H9 (cell line): ENCODE measurements around the gene APBB2. TPM values are rescaled to one million over a fixed set of nuclear protein-coding genes. Genes with fewer than 3 reads are reported as not detected.

ENCODE experiments used
- DNase-seq: peaks from one replicate; pipeline ENCODE4 v3.0.0-alpha.2; 2017
- H2AFZ ChIP-seq: one replicate; pipeline ENCODE4 v1.6.1; 2013; ENCODE audit warnings: mild to moderate bottlenecking, low read length, control low read depth, moderate library complexity
- H2AK5ac ChIP-seq: 2 replicates; pipeline ENCODE4 v1.6.1; 2013; ENCODE audit warnings: low read length, control low read depth, mixed read lengths; ENCODE audit not compliant: insufficient read length
- H2BK120ac ChIP-seq: one replicate; pipeline ENCODE4 v1.6.1; 2013; ENCODE audit warnings: low read depth, mild to moderate bottlenecking, low read length, control low read depth, inconsistent platforms; ENCODE audit not compliant: poor library complexity, severe bottlenecking
- H2BK12ac ChIP-seq: 2 replicates; pipeline ENCODE4 v1.6.1; 2013; ENCODE audit warnings: low read length, control low read depth, mixed read lengths, low read depth; ENCODE audit not compliant: insufficient read length
- H2BK15ac ChIP-seq: 2 replicates; pipeline ENCODE4 v1.6.1; 2013; ENCODE audit warnings: low read depth, low read length, control low read depth
- H2BK20ac ChIP-seq: one replicate; pipeline ENCODE4 v1.6.1; 2013; ENCODE audit warnings: low read depth, mild to moderate bottlenecking, low read length, control low read depth, inconsistent platforms; ENCODE audit not compliant: poor library complexity, severe bottlenecking
- H2BK5ac ChIP-seq: 2 replicates; pipeline ENCODE4 v1.6.1; 2013; ENCODE audit warnings: low read length, control low read depth, mixed read lengths; ENCODE audit not compliant: insufficient read length
- H3K14ac ChIP-seq: 2 replicates; pipeline ENCODE4 v1.6.1; 2013; ENCODE audit warnings: low read length, control low read depth; ENCODE audit not compliant: insufficient read depth
- H3K18ac ChIP-seq: 2 replicates; pipeline ENCODE4 v1.6.1; 2013; ENCODE audit warnings: low read depth, mild to moderate bottlenecking, mixed read lengths, low read length, control low read depth; ENCODE audit not compliant: insufficient read length
- H3K23ac ChIP-seq: 2 replicates; pipeline ENCODE4 v1.6.1; 2013; ENCODE audit warnings: low read length, control low read depth, mixed read lengths, low read depth; ENCODE audit not compliant: insufficient read length
- H3K23me2 ChIP-seq: 2 replicates; pipeline ENCODE4 v1.6.1; 2013; ENCODE audit warnings: low read depth, mild to moderate bottlenecking, mixed read lengths, low read length, control low read depth; ENCODE audit not compliant: insufficient read length, poor library complexity, severe bottlenecking
- H3K27ac ChIP-seq: 2 replicates; pipeline ENCODE4 v1.5.1; 2013; ENCODE audit warnings: low read length, control low read depth, mixed read lengths, low read depth; ENCODE audit not compliant: insufficient read length
- H3K27me3 ChIP-seq: 2 replicates; pipeline ENCODE4 v1.6.1; 2013; ENCODE audit warnings: low read length, control low read depth, inconsistent platforms; ENCODE audit not compliant: insufficient read depth
- H3K4ac ChIP-seq: 2 replicates; pipeline ENCODE4 v1.6.1; 2013; ENCODE audit warnings: low read depth, mild to moderate bottlenecking, control low read depth, inconsistent platforms, low read length, moderate library complexity
- H3K4me1 ChIP-seq: 2 replicates; pipeline ENCODE4 v1.6.1; 2013; ENCODE audit warnings: low read length, control low read depth, inconsistent platforms; ENCODE audit not compliant: insufficient read depth
- H3K4me2 ChIP-seq: 2 replicates; pipeline ENCODE4 v1.6.1; 2013; ENCODE audit warnings: low read length, control low read depth, mixed read lengths; ENCODE audit not compliant: insufficient read length, insufficient read depth
- H3K56ac ChIP-seq: 2 replicates; pipeline ENCODE4 v1.6.1; 2013; ENCODE audit warnings: low read depth, mild to moderate bottlenecking, mixed read lengths, low read length, control low read depth; ENCODE audit not compliant: insufficient read length
- H3K79me1 ChIP-seq: 2 replicates; pipeline ENCODE4 v1.6.1; 2013; ENCODE audit warnings: low read depth, mild to moderate bottlenecking, moderate library complexity, low read length, control low read depth, inconsistent platforms; ENCODE audit not compliant: insufficient read depth, poor library complexity, severe bottlenecking
- H3K79me2 ChIP-seq: 2 replicates; pipeline ENCODE4 v1.6.1; 2013; ENCODE audit warnings: low read length, control low read depth, inconsistent platforms; ENCODE audit not compliant: insufficient read depth
- H3K9ac ChIP-seq: 2 replicates; pipeline ENCODE4 v1.6.1; 2013; ENCODE audit warnings: low read length, control low read depth, mixed read lengths; ENCODE audit not compliant: insufficient read length; ENCODE audit errors: extremely low read depth
- H3K9me3 ChIP-seq: one replicate; pipeline ENCODE4 v1.6.1; 2013; ENCODE audit warnings: low read depth, low read length, inconsistent platforms; ENCODE audit not compliant: control insufficient read depth
- H3T11ph ChIP-seq: one replicate; pipeline ENCODE4 v1.6.1; 2013; ENCODE audit warnings: mild to moderate bottlenecking, low read length, control low read depth, inconsistent platforms
- H4K20me1 ChIP-seq: one replicate; pipeline ENCODE4 v1.6.1; 2013; ENCODE audit not compliant: control insufficient read depth, insufficient read length, insufficient read depth
- H4K5ac ChIP-seq: 2 replicates; pipeline ENCODE4 v1.6.1; 2013; ENCODE audit warnings: low read depth, mild to moderate bottlenecking, mixed read lengths, low read length, control low read depth; ENCODE audit not compliant: insufficient read length
- H4K8ac ChIP-seq: replicated peaks from 2 replicates; pipeline ENCODE4 v1.6.1; 2013; ENCODE audit warnings: low read length, control low read depth, mixed read lengths, low read depth; ENCODE audit not compliant: insufficient read length
- H4K91ac ChIP-seq: 2 replicates; pipeline ENCODE4 v1.6.1; 2013; ENCODE audit warnings: low read depth, mild to moderate bottlenecking, moderate library complexity, mixed read lengths, low read length, control low read depth; ENCODE audit not compliant: insufficient read length
- H3K27ac Mint-ChIP-seq, 3 experiments: 2 replicates in 2 of 3; 3 replicates in 1 of 3; pipeline ENCODE4 v1.8.0; 2020 to 2021; ENCODE audit warnings: mixed read lengths in 3 of 3, mild to moderate bottlenecking in 1 of 3, moderate library complexity in 1 of 3
- H3K27me3 Mint-ChIP-seq: 2 replicates; pipeline ENCODE4 v1.8.0; 2021; ENCODE audit warnings: low read depth, mild to moderate bottlenecking, moderate library complexity, mixed read lengths
- H3K36me3 Mint-ChIP-seq, 3 experiments: 2 replicates in 2 of 3; 3 replicates in 1 of 3; pipeline ENCODE4 v1.8.0; 2020 to 2021; ENCODE audit warnings: low read depth in 3 of 3, mixed read lengths in 3 of 3; ENCODE audit not compliant: insufficient read depth in 1 of 3
- H3K4me1 Mint-ChIP-seq, 2 experiments: 2 replicates each; pipeline ENCODE4 v1.8.0; 2020; ENCODE audit warnings: mixed read lengths in 2 of 2
- H3K4me3 Mint-ChIP-seq, 2 experiments: 2 replicates in 1 of 2; 3 replicates in 1 of 2; pipeline ENCODE4 v1.8.0; 2020 to 2021; ENCODE audit warnings: mild to moderate bottlenecking in 2 of 2, mixed read lengths in 2 of 2, moderate library complexity in 1 of 2
- H3K9me3 Mint-ChIP-seq, 2 experiments: 2 replicates in 1 of 2; 3 replicates in 1 of 2; pipeline ENCODE4 v1.8.0; 2020; ENCODE audit warnings: mild to moderate bottlenecking in 2 of 2, mixed read lengths in 2 of 2, moderate library complexity in 1 of 2
- WGBS: extraction: QIAGEN DNeasy Blood & Tissue Kit; methylation state at CpG from one replicate; pipeline ENCODE4 v1.1.7; 2013; ENCODE audit warnings: missing lambda C conversion rate, low lambda C conversion rate, mixed read lengths; ENCODE audit not compliant: insufficient read length; ENCODE audit errors: extremely low coverage; 5-methylcytosine and 5-hydroxymethylcytosine counted together
- total RNA-seq: library from RNA; stranded (reverse); gene quantifications from 2 replicates; pipeline ENCODE4 v1.2.1, GENCODE V29; 2021
- TF ChIP-seq, protein P1 (sequence below): fragments of 200-600 bp; sonication (generic); conservative IDR thresholded peaks from 3 replicates; pipeline ENCODE4 v1.8.0; 2021; ENCODE audit warnings: antibody characterized with exemption, mild to moderate bottlenecking

Gene APBB2
- total RNA-seq, 1 experiment from 2014 or later: 39.6 TPM

DNA sequence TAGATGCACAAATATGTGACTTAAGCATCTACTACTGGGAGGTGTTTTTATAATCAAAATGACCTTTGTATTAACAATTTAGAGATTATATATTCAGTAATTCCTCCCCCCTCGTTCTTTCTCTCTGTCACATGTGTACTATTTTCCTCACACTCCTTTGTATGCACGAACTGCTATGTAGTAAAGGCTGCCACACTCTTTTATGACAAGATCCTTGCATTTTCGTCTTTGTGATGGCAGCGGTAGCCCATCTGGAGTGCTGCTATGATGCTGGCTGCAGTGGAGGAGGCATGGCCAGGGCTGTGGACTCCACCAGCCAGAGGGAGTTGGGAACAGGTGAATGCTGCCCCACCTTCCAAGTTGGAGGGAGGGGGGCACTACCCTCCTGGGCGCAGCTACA, 248.3 kb downstream of the APBB2 start:
- Mint-ChIP-seq H3K27ac (no peak overlapping the region), H3K4me3 (no peak overlapping the region), H3K9me3 (peaks cover 0 to 6% of the 10 kb centered on the region in 2 experiments; a peak in 4 of 5 replicates), H3K27me3 (no peaks in the 10 kb centered on the region), H3K36me3 (peaks cover 4 to 8% (median 5%) of the 10 kb centered on the region in 3 experiments), H3K4me1 (peaks cover 23 to 25% of the 10 kb centered on the region in 2 experiments)
- Histone ChIP-seq H3K56ac (no peak overlapping the region), H3K79me2 (no peaks in the 10 kb centered on the region), H2BK12ac (no peak overlapping the region), H3K9me3 (no peaks in the 10 kb centered on the region), H2BK5ac (no peak overlapping the region), H3K23me2 (no peaks in the 10 kb centered on the region), H2AK5ac (no peak overlapping the region), H2BK20ac (no peak overlapping the region), H3K27ac (no peak overlapping the region), H3K27me3 (no peaks in the 10 kb centered on the region), H3K4me1 (no peaks in the 10 kb centered on the region; the same call in 1 of the 2 replicates), H2BK120ac (no peak overlapping the region), H3K23ac (no peak overlapping the region), H2BK15ac (no peak overlapping the region), H4K91ac (peak overlapping the region; percentile 10), H3T11ph (no peak overlapping the region), H4K20me1 (no peaks in the 10 kb centered on the region), H3K14ac (no peak overlapping the region), H4K8ac (no peak overlapping the region), H3K4me2 (no peak overlapping the region), H3K18ac (no peak overlapping the region), H3K9ac (no peak overlapping the region), H4K5ac (no peak overlapping the region), H2AFZ (no peak overlapping the region), H3K4ac (no peak overlapping the region), H3K79me1 (no peaks in the 10 kb centered on the region)
- WGBS: no CpG with 5 or more reads among the region's 5 CpGs
- TF ChIP-seq, protein P1, sequence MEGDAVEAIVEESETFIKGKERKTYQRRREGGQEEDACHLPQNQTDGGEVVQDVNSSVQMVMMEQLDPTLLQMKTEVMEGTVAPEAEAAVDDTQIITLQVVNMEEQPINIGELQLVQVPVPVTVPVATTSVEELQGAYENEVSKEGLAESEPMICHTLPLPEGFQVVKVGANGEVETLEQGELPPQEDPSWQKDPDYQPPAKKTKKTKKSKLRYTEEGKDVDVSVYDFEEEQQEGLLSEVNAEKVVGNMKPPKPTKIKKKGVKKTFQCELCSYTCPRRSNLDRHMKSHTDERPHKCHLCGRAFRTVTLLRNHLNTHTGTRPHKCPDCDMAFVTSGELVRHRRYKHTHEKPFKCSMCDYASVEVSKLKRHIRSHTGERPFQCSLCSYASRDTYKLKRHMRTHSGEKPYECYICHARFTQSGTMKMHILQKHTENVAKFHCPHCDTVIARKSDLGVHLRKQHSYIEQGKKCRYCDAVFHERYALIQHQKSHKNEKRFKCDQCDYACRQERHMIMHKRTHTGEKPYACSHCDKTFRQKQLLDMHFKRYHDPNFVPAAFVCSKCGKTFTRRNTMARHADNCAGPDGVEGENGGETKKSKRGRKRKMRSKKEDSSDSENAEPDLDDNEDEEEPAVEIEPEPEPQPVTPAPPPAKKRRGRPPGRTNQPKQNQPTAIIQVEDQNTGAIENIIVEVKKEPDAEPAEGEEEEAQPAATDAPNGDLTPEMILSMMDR: no peak
- DNase-seq: no peak
